Mesenchymal stem cell (in vitro differentiated cells and primary cell): ENCODE results near the gene SLC4A2.
"Not testable (repeated sequence)": the region's sequence is repeated elsewhere in the genome, so short reads cannot be mapped to it uniquely, and the experiment has no call there.

Experiments used
- DNase-seq: peaks from one replicate; pipeline ENCODE4 v3.0.0-alpha.2; 2013
- H2AFZ ChIP-seq: one replicate; pipeline ENCODE4 v1.6.1; 2013; ENCODE audit warnings: low read depth, mild to moderate bottlenecking, control low read depth, inconsistent platforms, low read length, moderate library complexity
- H2AK5ac ChIP-seq: 2 replicates; pipeline ENCODE4 v1.6.1; 2013; ENCODE audit warnings: low read length, moderate library complexity, mild to moderate bottlenecking, inconsistent platforms; ENCODE audit not compliant: severe bottlenecking
- H2BK120ac ChIP-seq: one replicate; pipeline ENCODE4 v1.6.1; 2013; ENCODE audit warnings: low read depth, mild to moderate bottlenecking, inconsistent platforms, low read length, moderate library complexity
- H2BK12ac ChIP-seq, 2 experiments: one replicate each; pipeline ENCODE4 v1.6.1; 2013; ENCODE audit warnings: inconsistent platforms in 2 of 2, low read length in 2 of 2, mild to moderate bottlenecking in 2 of 2, moderate library complexity in 2 of 2, control low read depth in 1 of 2
- H2BK15ac ChIP-seq: one replicate; pipeline ENCODE4 v1.6.1; 2013; ENCODE audit warnings: mild to moderate bottlenecking, low read depth, inconsistent platforms; ENCODE audit not compliant: poor library complexity, severe bottlenecking
- H2BK5ac ChIP-seq: 2 replicates; pipeline ENCODE4 v1.6.1; 2013; ENCODE audit warnings: low read depth, mild to moderate bottlenecking, low read length, control low read depth, inconsistent platforms; ENCODE audit not compliant: poor library complexity, severe bottlenecking
- H3K14ac ChIP-seq, 2 experiments: one replicate each; pipeline ENCODE4 v1.6.1; 2013; ENCODE audit warnings: inconsistent platforms in 2 of 2, low read length in 2 of 2, control low read depth in 1 of 2, mild to moderate bottlenecking in 1 of 2, moderate library complexity in 1 of 2
- H3K18ac ChIP-seq, 2 experiments: one replicate each; pipeline ENCODE4 v1.6.1; 2013; ENCODE audit warnings: inconsistent platforms in 2 of 2, low read length in 2 of 2, control low read depth in 1 of 2, low read depth in 1 of 2, mild to moderate bottlenecking in 1 of 2
- H3K23ac ChIP-seq, 2 experiments: one replicate each; pipeline ENCODE4 v1.6.1; 2013; ENCODE audit warnings: inconsistent platforms in 2 of 2, low read length in 2 of 2, mild to moderate bottlenecking in 2 of 2, moderate library complexity in 2 of 2, control low read depth in 1 of 2
- H3K27ac ChIP-seq: 2 replicates; pipeline ENCODE4 v1.5.1; 2013; ENCODE audit warnings: mild to moderate bottlenecking, moderate library complexity, low read length, control low read depth, inconsistent platforms; ENCODE audit not compliant: poor library complexity, severe bottlenecking
- H3K27me3 ChIP-seq, 2 experiments: 2 replicates each; pipeline versions ENCODE4 v1.6.1 to v1.7.0; 2013; ENCODE audit warnings: low read length in 2 of 2, mild to moderate bottlenecking in 2 of 2, moderate library complexity in 2 of 2, control low read depth in 1 of 2, inconsistent platforms in 1 of 2; ENCODE audit not compliant: control insufficient read depth in 1 of 2, insufficient read depth in 1 of 2
- H3K36me3 ChIP-seq, 2 experiments: 2 replicates each; pipeline versions ENCODE4 v1.6.1 to v1.7.0; 2013; ENCODE audit warnings: low read length in 2 of 2, control low read depth in 1 of 2, inconsistent platforms in 1 of 2, low read depth in 1 of 2, mild to moderate bottlenecking in 1 of 2; ENCODE audit not compliant: insufficient read depth in 2 of 2, control insufficient read depth in 1 of 2
- H3K4ac ChIP-seq, 2 experiments: one replicate each; pipeline ENCODE4 v1.6.1; 2013; ENCODE audit warnings: inconsistent platforms in 2 of 2, low read length in 2 of 2, mild to moderate bottlenecking in 2 of 2, moderate library complexity in 2 of 2, control low read depth in 1 of 2, low read depth in 1 of 2
- H3K4me1 ChIP-seq: 2 replicates; pipeline ENCODE4 v1.6.1; 2013; ENCODE audit warnings: low read depth, low read length, control low read depth; ENCODE audit not compliant: control insufficient read depth, insufficient read depth
- H3K4me2 ChIP-seq: 2 replicates; pipeline ENCODE4 v1.6.1; 2013; ENCODE audit warnings: low read length, mild to moderate bottlenecking, inconsistent platforms; ENCODE audit not compliant: poor library complexity, severe bottlenecking
- H3K4me3 ChIP-seq, 2 experiments: 2 replicates each; pipeline versions ENCODE4 v1.5.1 to v1.7.0; 2013; ENCODE audit warnings: low read length in 2 of 2, mild to moderate bottlenecking in 2 of 2, control low read depth in 1 of 2, low read depth in 1 of 2; ENCODE audit not compliant: insufficient read depth in 1 of 2
- H3K79me1 ChIP-seq: replicated peaks from 2 replicates; pipeline ENCODE4 v1.6.1; 2013; ENCODE audit warnings: mild to moderate bottlenecking, control low read depth, low read length, inconsistent platforms; ENCODE audit not compliant: poor library complexity, severe bottlenecking
- H3K9ac ChIP-seq: 2 replicates; pipeline ENCODE4 v1.7.0; 2013; ENCODE audit warnings: mild to moderate bottlenecking, low read length, moderate library complexity
- H3K9me3 ChIP-seq: 2 replicates; pipeline ENCODE4 v1.7.0; 2013; ENCODE audit warnings: mild to moderate bottlenecking, low read length; ENCODE audit not compliant: control insufficient read depth
- H4K8ac ChIP-seq: one replicate; pipeline ENCODE4 v1.6.1; 2013; ENCODE audit warnings: inconsistent platforms, mild to moderate bottlenecking, low read length, moderate library complexity
- H4K91ac ChIP-seq: one replicate; pipeline ENCODE4 v1.6.1; 2013; ENCODE audit warnings: mild to moderate bottlenecking, low read length, inconsistent platforms
- WGBS: methylation state at CpG from one replicate; pipeline ENCODE4 v1.1.7; 2013; ENCODE audit warnings: mixed read lengths; 5-methylcytosine and 5-hydroxymethylcytosine counted together

The SLC4A2 gene

GRCh38 chr7:151040616-151041375 is 18.6 kb upstream of the SLC4A2 start:
- H3K4me3 ChIP-seq, result peak overlapping the region in 1 of 2 experiments; percentile 27
- no peak overlapping the region for H2AK5ac ChIP-seq
- H3K9me3 ChIP-seq, result no peaks in the 10 kb centered on the region
- H2BK15ac ChIP-seq, result peak overlapping the region; percentile 97
- no peaks in the 10 kb centered on the region for H3K27me3 ChIP-seq
- no peak overlapping the region for H3K14ac ChIP-seq
- no peak overlapping the region for H2BK5ac ChIP-seq
- H4K91ac ChIP-seq, result peak overlapping the region; percentile 57
- H3K4me2 ChIP-seq, result no peak overlapping the region
- H3K79me1 ChIP-seq, result no peaks in the 10 kb centered on the region
- H3K4ac ChIP-seq, result no peak overlapping the region
- H4K8ac ChIP-seq, result no peak overlapping the region
- no peak overlapping the region for H2BK120ac ChIP-seq
- peaks cover 27 to 66% of the 10 kb centered on the region in 2 experiments for H3K36me3 ChIP-seq
- H2BK12ac ChIP-seq, result peak overlapping the region; percentile 46 to 68
- whole genome bisulfite sequencing, result 96% methylated on average over 30 of the region's 30 CpGs
- H3K4me1 ChIP-seq, result peaks cover 26% of the 10 kb centered on the region
- H3K18ac ChIP-seq, result no peak overlapping the region
- no peak overlapping the region for H3K23ac ChIP-seq
- H3K9ac ChIP-seq, result no peak overlapping the region
- DNase-seq, result no peak
- H3K27ac ChIP-seq, result no peak overlapping the region
- H2AFZ ChIP-seq, result no peak overlapping the region

DNA sequence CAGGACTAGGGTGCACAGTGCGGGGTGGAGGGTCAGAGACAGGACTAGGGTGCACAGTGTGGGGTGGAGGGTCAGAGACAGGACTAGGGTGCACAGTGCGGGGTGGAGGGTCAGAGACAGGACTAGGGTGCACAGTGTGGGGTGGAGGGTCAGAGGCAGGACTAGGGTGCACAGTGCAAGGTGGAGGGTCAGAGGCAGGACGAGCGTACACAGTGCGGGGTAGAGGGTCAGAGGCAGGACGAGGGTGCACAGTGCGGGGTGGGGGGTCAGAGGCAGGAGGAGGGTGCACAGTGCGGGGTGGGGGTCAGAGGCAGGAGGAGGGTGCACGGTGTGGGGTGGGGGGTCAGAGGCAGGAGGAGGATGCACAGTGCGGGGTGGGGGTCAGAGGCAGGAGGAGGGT is 15.9 kb upstream of the SLC4A2 start:
- H4K8ac ChIP-seq, H2AFZ ChIP-seq, H3K9ac ChIP-seq, H3K23ac ChIP-seq, H3K27ac ChIP-seq, H3K9me3 ChIP-seq, H2BK12ac ChIP-seq, DNase-seq, H3K27me3 ChIP-seq, H2BK15ac ChIP-seq, H2BK120ac ChIP-seq, H4K91ac ChIP-seq, H3K4me2 ChIP-seq, H2AK5ac ChIP-seq, H3K4ac ChIP-seq, H3K79me1 ChIP-seq, H3K18ac ChIP-seq, H3K4me3 ChIP-seq, H2BK5ac ChIP-seq, H3K14ac ChIP-seq: not testable (repeated sequence)
- 97% methylated on average over 10 of the region's 10 CpGs for WGBS
- peaks cover 11 to 53% of the 10 kb centered on the region in 2 experiments for H3K36me3 ChIP-seq
- peaks cover 27% of the 10 kb centered on the region for H3K4me1 ChIP-seq

GRCh38 chr7:151043959-151044358 is 15.4 kb upstream of the SLC4A2 start:
- Histone ChIP-seq H3K27ac (no peak overlapping the region), H2AFZ (no peak overlapping the region), H3K4me1 (peaks cover 23% of the 10 kb centered on the region), H3K4me2 (no peak overlapping the region), H2BK12ac (no peak overlapping the region), H3K18ac (no peak overlapping the region), H2BK5ac (no peak overlapping the region), H2BK120ac (no peak overlapping the region), H3K4me3 (no peak overlapping the region), H3K14ac (no peak overlapping the region), H4K91ac (no peak overlapping the region), H3K9me3 (no peaks in the 10 kb centered on the region), H3K4ac (no peak overlapping the region), H3K9ac (no peak overlapping the region), H4K8ac (no peak overlapping the region), H2BK15ac (no peak overlapping the region), H3K23ac (no peak overlapping the region), H3K79me1 (no peaks in the 10 kb centered on the region), H2AK5ac (no peak overlapping the region), H3K36me3 (peaks cover 11 to 53% of the 10 kb centered on the region in 2 experiments), H3K27me3 (no peaks in the 10 kb centered on the region)
- 94% methylated on average over 19 of the region's 20 CpGs for WGBS
- DNase-seq, result no peak

- H3K27ac ChIP-seq, result no peak overlapping the region
- DNase-seq, result no peak
- no peak overlapping the region for H2BK15ac ChIP-seq
- no peak overlapping the region for H3K9ac ChIP-seq
- no peak overlapping the region for H3K18ac ChIP-seq
- H3K4me1 ChIP-seq, result peaks cover 11% of the 10 kb centered on the region
- H2AK5ac ChIP-seq, result no peak overlapping the region
- H2BK12ac ChIP-seq, result no peak overlapping the region
- no peaks in the 10 kb centered on the region for H3K9me3 ChIP-seq
- no peak overlapping the region for H3K4ac ChIP-seq
- no peak overlapping the region for H3K14ac ChIP-seq
- no peak overlapping the region for H4K8ac ChIP-seq
- H3K27me3 ChIP-seq, result peaks cover 4 to 10% of the 10 kb centered on the region in 2 experiments
- H3K4me2 ChIP-seq, result no peak overlapping the region
- 97% methylated on average over 11 of the region's 11 CpGs for WGBS
- no peak overlapping the region for H2AFZ ChIP-seq
- no peak overlapping the region for H2BK120ac ChIP-seq
- no peak overlapping the region for H3K23ac ChIP-seq
- H3K79me1 ChIP-seq, result no peaks in the 10 kb centered on the region
- no peak overlapping the region for H4K91ac ChIP-seq
- no peak overlapping the region for H3K4me3 ChIP-seq
- peaks cover 11 to 52% of the 10 kb centered on the region in 2 experiments for H3K36me3 ChIP-seq
- H2BK5ac ChIP-seq, result no peak overlapping the region
Measured at GRCh38 chr7:151045262-151045661, 14.1 kb upstream of the SLC4A2 start.
